Superior temporal gyrus (tissue), 1 donor: ENCODE data around the gene ARHGAP26.

Experiments used
- DNase-seq: peaks from one replicate; pipeline ENCODE4 v3.0.0-alpha.2; 2016; ENCODE audit errors: extremely low spot score

Gene ARHGAP26

DNA sequence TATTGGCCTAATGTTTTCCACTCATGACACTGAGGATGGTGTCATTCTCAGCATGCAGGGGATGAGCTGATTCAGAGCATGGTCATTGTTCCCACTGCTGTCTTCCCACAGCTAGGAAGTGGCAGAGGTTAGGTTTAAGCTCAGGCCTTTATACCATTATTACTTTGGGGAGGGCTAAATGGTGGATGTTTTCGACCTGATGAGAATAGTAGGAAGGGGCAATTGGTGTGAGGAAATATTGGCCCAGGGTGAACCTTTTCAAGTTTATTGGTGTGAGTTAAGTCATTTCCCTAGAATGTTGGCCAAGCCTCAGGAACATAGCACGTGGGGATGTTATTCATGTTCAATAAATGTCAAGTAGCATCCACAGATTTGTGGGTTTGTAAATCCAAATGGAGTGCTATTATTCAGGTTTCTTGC, 59.6 kb downstream of the ARHGAP26 start:
- DNase-seq = no peak

DNA sequence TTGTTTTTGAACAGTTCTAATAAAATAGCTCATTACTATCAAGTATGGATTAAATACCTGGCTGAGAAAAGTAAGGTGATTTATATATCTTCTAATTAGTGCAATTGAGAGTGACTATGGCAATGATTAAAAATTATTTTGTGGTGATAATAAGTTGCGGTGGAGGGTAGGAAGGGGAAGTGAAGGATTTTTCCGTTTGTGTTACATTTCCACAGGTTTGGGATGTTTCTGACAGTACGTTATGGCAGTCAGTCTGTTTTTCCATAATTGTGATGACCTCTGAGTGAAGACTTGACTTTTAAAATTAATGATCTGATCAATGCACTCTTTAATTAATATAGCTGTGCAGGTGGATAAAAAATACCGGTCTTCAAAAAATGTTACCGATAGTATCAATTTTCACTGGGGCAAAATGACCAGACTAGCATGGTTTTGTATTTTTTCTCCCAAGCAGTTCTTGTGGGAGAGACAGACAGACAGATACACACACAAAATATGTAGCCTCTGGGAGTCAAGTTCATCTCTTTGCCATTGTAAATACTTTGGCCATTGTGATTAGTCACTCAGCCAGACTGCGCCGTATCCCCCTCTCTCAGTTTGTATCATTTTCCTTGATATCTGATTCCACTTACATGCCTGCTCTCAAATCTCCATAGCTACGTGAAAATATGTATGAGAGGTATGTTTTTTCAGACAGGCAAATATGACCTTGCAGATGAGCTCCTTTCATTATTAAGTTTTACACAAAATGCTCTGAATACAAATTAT, 60.2 kb downstream of the ARHGAP26 start:
- DNase-seq = no peak

DNA sequence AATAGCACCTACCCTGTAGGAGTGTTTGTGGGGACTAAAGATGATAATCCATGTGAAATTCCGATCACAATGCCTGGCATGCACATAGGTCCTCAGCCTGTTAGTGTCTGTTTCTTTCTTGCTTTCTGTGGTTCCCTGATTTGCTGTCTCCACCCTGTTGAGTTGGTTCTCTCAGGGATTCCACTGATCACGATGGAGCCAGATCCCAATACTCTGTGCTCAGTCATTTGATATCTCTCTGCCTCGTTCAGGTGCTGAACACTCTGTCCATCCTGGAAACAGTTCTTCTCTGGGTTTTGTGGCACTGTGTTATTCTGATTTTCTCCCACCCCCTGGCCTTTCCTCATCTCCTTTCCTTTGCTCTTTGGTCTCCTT, 60.8 kb downstream of the ARHGAP26 start:
- DNase-seq = no peak

DNA sequence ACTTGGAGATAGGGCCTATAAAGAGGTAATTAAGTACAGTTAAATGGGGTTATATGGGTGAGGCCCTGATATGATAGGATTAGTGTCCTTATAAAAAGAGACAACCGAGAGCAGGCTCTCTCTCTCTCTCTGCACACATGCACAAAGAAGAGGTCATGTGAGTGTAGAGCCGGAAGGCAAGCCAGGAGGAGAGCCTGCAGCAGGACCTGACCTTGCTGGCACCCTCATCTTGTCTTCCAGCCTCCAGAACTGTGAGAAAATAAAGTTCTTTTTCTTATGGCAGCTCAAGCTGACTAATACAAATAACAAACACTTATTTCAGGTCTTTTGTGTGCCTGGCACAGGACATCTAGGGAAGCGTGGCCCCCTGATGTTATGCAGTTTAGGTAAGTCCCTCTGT, 62.1 kb downstream of the ARHGAP26 start:
- no peak for DNase-seq

DNA sequence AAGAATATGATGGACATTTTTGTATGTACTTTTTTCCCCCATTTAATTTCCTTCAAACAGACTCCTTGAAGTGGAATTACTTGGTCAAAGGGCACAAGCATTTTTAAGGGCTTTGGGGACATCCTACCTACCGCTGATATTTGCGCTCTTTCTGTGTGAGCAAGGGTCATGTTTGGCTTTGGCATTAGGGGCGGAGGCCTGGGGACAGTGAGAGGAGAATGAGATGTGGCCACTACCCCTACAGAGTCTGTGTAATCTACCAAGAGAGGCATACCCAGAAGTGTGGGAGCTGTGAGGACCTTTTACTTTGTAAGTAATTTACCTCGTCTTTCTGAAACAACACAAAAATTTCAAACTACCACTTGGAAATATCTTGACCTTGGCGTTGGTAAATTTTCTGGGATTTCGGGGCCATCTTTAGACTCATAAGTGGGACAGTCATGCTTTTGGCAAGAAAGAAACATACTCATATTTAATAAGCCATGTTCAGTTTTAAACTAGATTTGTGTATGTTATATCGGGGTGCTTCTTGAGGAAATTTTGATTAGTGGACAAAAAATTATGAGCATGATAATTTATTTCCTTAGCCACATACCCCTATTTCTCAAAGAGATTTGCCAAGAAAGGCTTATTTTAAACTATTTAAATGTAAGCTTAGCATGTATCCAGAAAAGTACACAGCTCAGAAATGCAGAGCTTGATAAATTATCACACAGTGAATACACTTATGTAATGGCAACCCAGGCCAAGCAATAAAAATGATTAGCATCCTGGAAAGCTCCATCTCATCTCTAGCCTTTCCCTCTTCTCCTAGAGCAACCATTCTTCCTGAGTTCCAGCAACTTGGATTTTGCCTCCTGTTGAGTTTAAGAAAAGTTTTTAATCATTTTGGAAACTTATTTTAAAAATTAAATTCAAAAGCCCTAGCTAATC, 63.6 kb downstream of the ARHGAP26 start:
- DNase-seq = no peak

DNA sequence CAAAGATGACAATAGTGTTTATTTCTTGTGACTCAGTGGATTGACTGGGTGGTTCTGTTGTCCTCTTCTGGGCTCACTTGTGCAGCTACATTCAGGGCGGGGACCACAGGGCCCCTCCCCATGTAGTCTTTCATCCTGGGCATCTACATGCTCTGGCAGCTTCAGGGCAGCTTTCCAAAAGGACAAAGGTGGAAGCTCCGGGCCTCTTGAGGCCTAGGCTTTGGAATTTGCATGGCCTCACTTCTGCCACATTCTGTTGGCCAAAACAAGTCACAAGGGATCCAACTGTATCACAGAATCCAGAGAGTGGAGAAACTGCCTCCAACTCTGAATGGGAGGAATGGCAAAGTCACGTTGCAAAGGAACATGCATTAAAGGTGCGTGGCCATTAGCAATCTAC, 64.3 kb downstream of the ARHGAP26 start:
- no peak for DNase-seq

DNA sequence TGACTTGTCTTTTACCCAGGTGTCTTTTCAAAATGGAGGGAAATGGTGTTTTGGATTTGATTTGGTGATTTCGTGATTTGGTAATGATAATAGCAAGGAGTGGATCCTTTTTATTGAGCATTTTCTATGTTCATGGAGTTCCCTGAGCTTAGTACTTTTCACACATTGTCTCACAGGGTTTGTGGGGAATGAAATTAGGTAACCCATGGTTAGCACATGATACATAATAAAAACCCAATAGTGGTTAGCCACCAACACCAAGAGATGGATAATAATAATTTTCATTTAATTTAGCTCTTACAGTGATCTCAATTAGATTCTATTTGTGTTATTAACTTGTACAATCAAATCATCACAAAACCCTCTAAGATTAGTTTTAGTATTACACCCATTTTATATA, 65.4 kb downstream of the ARHGAP26 start:
- DNase-seq = no peak

DNA sequence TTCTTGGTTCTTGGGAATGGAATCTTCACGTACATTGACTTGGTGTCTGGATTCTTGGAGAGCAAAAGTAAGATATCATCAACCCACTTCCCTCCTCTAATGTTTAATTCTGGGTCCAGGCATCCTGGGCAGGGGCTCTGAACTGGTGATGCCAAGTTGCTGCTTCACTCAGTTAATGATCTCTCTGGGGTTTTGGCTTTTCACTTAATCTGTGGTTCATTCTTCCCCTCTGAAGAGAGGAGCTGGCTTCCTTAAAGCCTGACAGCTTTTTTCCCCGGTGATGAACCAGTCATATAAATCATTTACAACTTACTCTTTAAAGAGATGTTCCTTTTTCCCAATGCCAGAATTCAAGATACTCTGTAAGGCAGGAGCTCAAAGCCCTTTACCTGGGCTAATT, 65.9 kb downstream of the ARHGAP26 start:
- no peak for DNase-seq

DNA sequence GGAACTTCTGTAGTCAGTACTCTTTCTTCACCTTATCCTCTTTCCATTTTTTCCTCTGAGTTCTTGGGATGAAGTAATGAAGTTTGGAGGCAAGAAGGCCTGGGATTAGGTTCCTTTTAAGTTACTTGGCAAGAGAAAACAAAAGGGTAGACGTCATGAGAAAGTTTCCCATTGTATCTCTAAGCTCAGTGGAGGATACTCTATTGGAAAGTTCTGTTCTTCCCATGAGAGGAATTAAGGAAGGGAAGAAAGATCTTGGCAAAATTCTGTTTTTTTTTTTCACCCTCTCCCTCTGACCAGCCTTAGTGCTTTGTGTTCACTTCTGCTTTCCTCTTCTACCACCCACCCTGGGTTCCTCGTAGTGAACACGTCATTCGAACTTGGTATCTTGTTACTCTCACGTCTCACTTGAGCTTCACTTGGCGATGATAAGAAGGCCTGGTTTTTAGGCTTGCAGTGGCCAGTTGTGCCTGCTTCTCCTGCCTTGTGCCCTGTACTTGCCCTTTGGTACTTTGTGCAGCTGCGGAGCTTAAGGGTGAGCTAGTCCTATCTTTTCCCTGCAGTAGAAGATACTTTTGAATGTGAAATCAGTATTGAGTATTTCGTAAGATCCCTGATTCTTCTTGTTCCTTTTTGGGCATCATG, 67.0 kb downstream of the ARHGAP26 start:
- no peak for DNase-seq

DNA sequence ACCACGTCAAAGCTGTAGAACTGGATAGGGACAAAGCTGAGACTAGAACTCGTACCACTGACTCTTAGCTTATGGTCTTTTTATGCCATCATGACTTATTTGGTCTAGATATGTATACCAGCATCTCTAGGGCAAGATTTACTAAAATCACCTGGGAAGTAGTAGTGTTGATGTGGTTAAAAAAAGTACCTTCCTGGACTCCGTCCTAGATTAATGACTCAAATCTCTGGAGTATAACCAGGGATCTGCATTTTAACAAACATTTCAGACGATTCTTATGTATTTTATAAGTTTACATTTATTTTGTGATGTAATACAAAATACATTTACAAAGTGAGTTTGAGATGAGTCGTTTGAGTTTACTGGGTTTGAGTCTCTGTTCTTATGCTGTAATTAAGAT, 68.7 kb downstream of the ARHGAP26 start:
- no peak for DNase-seq

DNA sequence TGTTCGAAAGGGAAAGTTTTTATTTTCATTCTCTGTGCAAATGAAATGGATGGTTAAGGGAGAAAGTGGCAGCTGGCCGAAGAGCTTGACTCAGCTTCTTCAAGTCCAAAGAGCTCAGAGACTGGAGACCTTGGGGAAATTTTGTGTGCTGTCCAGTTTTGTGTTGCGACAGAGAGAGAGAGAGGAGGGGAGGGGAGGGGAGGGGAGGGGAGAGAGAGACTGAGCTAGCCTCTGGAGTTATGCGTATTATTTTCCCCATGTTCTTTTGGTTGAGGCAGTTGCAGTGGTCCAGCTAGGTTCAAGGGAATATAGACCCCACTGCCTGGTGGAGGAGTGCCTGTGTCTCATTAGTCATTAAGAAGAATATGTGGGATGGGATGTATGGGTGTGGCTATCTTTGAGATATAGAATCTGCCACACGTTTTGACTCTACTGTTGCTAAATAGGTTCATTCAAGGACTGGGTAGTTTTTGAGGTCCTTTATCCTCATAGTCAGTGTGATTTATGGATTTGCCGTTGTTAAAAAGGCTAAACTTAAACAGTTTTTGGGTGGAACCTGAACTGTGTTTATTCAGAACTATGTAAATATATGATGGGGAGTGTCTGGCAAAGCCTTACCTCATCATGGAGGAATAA, 69.7 kb downstream of the ARHGAP26 start:
- DNase-seq = no peak

DNA sequence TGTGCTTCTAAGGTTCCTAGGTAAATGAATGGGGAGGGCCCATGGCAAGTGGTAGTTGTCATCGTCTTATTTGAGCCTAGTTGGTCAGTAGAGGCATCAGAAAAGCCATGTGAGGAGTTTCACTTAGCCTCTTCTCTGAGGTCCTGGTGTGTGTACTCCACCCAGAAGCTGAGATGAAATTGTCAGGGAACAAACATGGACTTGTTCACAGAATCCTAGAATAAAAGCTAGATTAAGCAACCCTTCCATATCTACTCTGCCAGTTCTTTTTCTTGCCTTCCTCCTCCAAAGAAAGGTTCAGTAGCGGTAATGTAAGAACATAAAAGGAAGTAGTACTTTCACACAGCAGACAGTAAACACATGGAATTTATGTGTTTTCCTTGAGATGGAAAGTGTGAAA, 70.4 kb downstream of the ARHGAP26 start:
- DNase-seq = no peak

DNA sequence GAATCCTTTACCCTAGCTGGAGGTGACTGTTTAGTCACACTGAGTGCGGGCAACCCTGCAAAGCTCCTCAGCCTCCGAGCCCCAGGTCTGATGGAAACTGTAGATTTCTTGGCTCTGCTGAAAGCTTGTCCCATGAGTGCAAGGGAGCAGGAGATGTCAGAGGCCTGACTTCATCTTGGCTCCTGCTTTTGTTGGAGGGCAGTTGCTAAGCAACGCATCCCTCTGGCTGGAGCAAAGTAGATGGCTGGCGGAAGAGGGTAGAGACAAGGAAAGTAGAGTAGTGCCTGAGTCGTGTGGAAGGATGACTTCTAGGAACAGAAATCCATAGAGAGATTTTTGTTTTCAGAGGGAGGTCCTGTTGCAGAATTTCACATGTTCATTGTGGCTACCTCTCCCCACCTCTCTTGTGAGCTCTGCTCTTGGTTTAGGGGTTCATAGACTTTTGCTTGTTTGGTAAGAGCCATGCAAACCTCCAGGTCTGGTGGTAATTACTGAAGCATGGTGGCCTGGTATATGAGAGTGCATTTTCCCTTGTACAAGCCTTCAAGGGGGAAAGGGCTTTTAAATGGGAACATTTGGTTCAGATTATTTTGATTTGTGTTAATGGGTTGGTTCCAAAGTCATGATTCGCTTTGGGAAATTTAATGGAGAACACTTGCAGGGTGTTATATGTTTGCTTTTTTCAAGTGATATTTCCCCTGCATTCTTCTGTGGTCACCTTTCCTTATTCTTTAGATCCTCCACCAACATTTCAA, 71.5 kb downstream of the ARHGAP26 start:
- DNase-seq = no peak

DNA sequence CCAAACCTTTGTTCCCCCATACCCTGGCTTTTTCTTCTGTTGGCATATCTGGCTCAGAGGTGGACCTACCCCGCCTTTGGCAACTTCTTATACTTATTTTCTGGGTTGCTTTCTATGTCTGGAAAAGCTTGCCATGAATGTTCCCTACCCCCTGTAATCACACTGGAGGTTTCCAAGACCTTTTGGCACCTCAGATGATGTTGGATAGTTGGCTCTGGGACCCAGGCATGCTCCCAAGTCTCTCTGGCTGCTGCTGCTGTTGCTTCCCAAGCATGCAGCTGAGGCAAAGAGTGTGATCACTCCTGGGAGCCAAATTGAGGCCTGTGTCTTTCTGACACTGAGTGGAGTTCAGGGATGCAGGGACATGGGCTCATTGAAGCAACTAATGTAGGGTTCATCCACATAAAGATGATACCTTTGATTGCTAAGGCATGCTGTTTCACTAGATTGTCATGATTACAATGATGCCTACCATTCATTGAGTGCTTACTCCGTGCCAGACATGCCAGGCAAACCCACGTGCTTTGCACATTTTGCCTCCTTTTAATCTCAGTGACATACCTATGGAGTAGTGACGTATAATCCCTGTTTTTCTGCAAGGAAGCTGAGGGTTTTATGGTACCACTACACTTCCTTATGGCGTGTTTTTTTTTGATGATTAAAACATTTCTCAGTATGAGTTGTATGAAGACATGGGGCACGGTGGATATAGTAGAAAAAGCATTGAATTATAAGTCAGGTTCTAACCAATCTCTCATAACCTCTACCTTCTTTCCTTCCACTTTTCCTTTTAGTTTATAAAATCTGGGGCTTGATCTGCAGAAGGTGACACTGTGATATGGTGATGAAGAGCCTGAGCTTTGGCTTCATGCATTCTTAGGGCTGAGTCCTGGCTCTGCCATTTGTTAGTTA, 73.1 kb downstream of the ARHGAP26 start:
- DNase-seq = no peak

DNA sequence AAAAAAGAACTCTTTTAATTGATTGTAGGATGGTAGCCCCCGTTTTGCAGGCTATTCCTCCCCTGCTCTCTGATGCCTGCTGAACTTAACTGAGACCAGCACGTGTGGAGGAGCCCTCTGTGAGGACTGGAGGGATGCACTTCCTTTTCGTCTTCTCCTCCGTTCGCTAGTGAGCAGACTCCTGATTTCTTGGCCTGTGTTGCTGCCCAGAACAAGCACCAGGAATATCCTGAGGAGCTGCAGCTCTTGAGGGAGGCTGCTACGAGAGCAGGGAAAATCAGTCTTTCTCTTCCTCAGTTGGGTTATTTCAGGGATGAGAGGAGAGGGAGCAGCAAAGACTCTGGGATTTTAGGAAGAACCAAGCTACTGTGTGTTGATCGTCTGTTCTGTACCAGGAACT, 74.7 kb downstream of the ARHGAP26 start:
- no peak for DNase-seq

DNA sequence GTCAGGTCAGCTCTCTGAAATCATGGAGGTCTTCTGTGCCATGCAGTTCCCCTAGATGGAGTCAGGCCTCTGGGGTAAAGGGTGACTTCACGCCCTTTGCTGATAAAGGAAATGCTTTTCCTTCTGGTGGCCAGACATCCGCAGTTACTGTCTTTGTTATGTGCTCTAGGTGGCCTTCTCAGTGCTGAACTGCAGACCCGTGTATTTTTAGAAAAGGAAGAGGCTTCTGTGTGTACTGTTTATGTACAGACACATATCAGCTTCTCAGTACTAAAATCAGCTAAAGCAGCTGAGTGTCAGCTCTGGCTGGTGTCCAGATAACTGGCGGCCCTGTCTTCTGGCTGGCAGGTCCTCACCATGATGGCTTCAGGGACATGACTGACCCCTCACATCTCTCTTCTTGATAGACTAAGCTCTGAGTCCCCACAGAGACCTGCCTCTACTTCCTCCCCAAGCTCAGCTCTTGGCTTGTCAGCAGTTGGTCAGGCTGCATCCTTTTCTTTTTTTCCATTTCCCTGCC, 75.3 kb downstream of the ARHGAP26 start:
- DNase-seq = peak; percentile 45

DNA sequence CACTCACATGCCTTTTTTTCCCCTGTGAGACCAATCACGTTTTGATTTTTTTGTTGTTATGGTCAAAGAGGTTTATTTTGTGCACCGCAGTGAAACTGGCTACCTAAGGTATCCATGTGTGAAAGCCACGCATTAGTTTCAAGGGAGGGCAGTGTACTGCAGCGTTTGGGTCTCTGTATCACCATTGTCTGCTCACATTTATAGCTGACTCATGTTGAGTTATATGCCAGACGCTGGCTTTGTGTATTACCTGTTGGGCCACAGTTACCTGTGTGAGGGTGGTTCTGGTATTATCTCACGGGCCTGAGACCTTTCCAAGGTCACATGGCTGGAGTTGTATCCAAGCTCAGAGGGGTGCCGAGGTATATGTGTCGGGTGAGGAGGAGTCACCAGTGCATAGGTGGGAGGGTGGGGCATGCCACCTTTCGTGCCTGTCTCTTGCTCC, 75.8 kb downstream of the ARHGAP26 start:
- no peak for DNase-seq

DNA sequence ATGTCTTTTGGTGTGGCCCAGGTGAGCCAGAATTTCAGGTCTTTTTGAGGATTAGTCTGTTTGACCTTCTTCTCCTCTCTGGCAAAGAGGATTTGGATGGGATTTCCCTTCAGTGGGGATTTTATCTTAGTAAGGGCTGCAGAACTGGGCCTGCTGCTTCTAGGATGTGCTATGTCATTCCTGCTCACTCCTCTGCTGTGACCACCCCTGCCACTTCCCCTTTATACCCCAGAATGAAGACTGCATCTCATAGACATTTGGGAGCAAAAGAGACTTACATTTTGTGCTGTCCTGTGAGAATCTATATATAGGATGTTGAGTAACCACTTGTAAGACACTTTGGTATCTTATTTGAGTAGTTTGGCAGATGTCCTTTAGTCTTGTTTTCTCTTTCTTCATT, 76.2 kb downstream of the ARHGAP26 start:
- no peak for DNase-seq

DNA sequence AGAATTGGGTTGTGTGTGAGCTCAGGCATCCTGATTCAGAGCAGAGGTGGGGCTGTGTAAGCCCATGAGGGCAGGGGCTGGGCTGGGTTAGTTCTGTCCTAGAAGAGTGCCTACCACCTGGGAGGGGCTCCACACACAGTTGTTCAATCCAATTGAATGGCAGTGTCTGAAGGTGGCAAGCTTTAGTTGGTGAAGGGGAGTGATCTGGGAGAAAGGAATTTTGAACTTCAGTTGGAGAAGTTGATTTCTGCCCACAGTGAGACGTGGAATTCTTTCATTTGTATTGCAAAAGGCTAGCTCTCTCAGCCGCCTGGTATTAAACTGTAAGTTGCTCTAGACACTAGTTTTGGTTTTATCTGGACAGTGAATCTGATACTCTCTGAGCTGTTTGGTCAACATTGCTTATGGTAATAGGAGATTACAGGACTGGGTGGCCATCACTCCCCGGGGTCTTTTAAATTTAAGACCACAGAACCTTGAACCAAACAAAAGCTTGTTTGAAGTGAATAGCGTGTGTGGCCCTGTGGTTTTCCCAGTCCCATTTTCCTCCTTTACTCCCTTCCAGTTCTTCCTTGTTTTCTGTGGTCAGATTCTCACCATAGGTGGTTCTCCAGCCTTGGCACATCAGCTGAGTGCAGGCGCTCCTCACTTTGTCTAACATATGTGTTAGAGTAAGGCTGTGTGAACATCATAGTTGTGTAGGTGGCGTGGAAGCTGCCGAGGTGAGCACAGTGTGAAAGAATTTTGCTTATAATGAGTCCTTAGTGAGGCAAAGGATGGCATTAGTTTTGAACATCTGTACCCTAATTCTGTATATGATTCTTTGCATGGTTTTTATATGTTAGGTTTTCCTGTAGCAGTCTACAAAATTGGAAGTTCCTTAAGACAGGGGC, 78.0 kb downstream of the ARHGAP26 start:
- DNase-seq = no peak
